ENCODE measurements around the gene ZNF385D. TPM values are rescaled to one million over a fixed set of nuclear protein-coding genes. Genes with fewer than 3 reads are reported as not detected.

ZNF385D gene
- total RNA-seq, 1 donor from 2014 or later: 42.9 TPM

DNA sequence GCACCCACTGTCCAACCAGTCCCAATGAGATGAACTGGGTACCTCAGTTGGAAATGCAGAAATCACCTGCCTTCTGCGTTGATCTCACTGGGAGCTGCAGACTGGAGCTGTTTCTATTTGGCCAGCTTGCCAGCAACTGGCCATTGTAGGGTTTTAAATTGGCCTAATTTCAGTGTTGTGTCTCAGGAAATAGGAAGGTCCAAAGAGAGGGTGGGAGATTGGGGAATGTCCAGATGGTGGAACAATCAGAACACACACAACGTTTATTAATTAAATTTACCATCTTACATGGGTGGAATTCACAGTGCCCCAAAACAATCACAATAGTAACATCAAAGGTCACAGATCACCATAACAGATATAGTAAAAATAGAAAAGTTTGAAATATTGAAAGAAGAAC lies 189.5 kb downstream of the ZNF385D start:
- H3K4me1 Mint-ChIP-seq (ENCODE audit: low read depth, unreplicated experiment): no peaks in the 10 kb centered on the region
- no peaks in the 10 kb centered on the region for H3K27me3 Mint-ChIP-seq (ENCODE audit: unreplicated experiment)
- TF ChIP-seq, protein P1, sequence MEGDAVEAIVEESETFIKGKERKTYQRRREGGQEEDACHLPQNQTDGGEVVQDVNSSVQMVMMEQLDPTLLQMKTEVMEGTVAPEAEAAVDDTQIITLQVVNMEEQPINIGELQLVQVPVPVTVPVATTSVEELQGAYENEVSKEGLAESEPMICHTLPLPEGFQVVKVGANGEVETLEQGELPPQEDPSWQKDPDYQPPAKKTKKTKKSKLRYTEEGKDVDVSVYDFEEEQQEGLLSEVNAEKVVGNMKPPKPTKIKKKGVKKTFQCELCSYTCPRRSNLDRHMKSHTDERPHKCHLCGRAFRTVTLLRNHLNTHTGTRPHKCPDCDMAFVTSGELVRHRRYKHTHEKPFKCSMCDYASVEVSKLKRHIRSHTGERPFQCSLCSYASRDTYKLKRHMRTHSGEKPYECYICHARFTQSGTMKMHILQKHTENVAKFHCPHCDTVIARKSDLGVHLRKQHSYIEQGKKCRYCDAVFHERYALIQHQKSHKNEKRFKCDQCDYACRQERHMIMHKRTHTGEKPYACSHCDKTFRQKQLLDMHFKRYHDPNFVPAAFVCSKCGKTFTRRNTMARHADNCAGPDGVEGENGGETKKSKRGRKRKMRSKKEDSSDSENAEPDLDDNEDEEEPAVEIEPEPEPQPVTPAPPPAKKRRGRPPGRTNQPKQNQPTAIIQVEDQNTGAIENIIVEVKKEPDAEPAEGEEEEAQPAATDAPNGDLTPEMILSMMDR (IDR thresholded peaks at IDR 0.05; ENCODE audit: partially characterized antibody, unreplicated experiment): no peak
- H3K4me3 Mint-ChIP-seq (ENCODE audit: unreplicated experiment): no peak overlapping the region
- H3K27ac Mint-ChIP-seq (ENCODE audit: unreplicated experiment): no peak overlapping the region
- H3K9me3 Mint-ChIP-seq (ENCODE audit: unreplicated experiment): no peaks in the 10 kb centered on the region
- no peak for DNase-seq
- H3K36me3 Mint-ChIP-seq (ENCODE audit: unreplicated experiment): peaks cover 22% of the 10 kb centered on the region

DNA sequence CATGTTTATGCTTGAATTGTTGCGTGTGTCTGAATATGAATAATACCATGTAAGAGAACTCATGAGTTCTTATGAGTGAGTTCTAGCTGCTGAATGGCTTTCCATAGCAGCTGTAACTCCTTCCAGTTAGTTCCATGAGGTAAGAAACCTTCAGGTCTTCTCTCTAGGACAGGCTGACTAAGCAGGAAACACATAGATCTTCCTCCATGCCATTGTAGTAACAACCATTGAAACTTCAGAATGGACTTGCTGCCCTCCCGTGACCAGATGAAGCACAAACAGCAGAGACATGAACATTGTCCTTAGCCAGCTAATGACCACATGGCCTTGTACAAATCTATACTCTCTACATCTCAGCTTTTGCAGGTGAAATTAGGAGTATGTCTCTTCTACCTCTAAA lies 200.0 kb downstream of the ZNF385D start:
- no peak overlapping the region for H3K4me3 Mint-ChIP-seq (ENCODE audit: unreplicated experiment)
- H3K4me1 Mint-ChIP-seq (ENCODE audit: low read depth, unreplicated experiment): no peaks in the 10 kb centered on the region

DNA sequence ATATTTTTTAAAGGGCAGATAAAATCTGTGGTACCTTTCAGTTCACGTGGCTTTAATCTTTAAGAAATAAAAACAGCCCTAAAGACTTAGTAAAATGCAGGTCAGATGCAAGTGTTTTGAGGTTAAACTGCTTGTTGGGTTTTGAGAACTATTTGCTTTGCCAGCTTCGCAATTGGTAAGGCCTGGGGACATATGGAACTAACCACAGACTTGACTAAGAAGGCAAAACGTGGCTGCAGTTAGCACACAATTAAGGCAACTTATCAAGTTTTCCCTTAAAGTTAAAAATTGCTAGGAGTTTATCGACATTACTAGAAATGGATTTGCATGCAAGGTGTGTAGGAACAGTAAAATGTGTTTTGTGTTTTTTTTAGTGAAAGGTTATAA lies 206.9 kb downstream of the ZNF385D start:
- peaks cover 1% of the 10 kb centered on the region for H3K9me3 Mint-ChIP-seq (ENCODE audit: unreplicated experiment)
- H3K4me3 Mint-ChIP-seq (ENCODE audit: unreplicated experiment): no peak overlapping the region
- no peaks in the 10 kb centered on the region for H3K4me1 Mint-ChIP-seq (ENCODE audit: low read depth, unreplicated experiment)
- TF ChIP-seq, protein P1 (IDR thresholded peaks at IDR 0.05; ENCODE audit: partially characterized antibody, unreplicated experiment): no peak
- no peaks in the 10 kb centered on the region for H3K36me3 Mint-ChIP-seq (ENCODE audit: unreplicated experiment)
- DNase-seq: no peak
- no peak overlapping the region for H3K27ac Mint-ChIP-seq (ENCODE audit: unreplicated experiment)
- no peaks in the 10 kb centered on the region for H3K27me3 Mint-ChIP-seq (ENCODE audit: unreplicated experiment)

More for the DNA sequence above, 200.0 kb downstream of the ZNF385D start:
- Mint-ChIP-seq H3K36me3 (ENCODE audit: unreplicated experiment) (no peaks in the 10 kb centered on the region), H3K27me3 (ENCODE audit: unreplicated experiment) (no peaks in the 10 kb centered on the region), H3K27ac (ENCODE audit: unreplicated experiment) (no peak overlapping the region), H3K9me3 (ENCODE audit: unreplicated experiment) (no peaks in the 10 kb centered on the region)
- no peak for DNase-seq
- TF ChIP-seq, protein P1 (IDR thresholded peaks at IDR 0.05; ENCODE audit: partially characterized antibody, unreplicated experiment): no peak

DNA sequence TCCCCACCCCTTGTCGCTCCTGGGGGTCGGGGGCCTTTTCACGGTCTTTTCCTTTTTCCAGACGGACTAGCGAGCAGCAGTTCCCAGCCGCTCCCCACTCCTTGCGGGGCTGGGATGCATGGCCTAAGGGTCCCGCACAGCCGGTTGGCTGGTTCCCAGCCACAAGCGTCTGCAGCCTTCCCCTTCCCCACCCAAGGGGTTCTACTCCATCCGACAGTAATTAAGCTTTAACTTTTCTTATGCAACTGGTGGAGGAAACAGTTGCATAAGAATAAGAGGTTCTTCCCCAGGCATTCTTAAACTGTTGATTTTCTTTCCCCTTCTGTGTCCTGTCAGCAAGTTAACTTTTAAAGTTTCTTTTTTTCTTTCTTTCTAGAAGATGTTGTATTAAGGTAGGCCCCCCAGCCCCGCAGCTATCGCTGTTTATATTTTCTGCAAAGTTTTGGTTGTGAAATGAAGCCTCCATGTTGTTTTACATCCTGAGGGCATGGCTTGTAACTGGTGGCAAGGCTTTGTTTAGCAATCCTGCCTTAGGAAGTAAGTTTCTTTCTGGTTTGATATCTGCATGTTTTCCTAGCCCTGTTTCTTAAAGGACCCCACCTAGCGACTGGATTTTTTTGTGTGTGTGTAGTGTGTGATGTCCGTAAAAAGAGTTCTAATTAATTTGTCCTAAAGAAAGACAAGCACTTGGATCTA lies 207.5 kb downstream of the ZNF385D start:
- Mint-ChIP-seq H3K4me3 (ENCODE audit: unreplicated experiment) (no peak overlapping the region), H3K27me3 (ENCODE audit: unreplicated experiment) (no peaks in the 10 kb centered on the region), H3K9me3 (ENCODE audit: unreplicated experiment) (peaks cover 1% of the 10 kb centered on the region), H3K36me3 (ENCODE audit: unreplicated experiment) (no peaks in the 10 kb centered on the region), H3K27ac (ENCODE audit: unreplicated experiment) (no peak overlapping the region), H3K4me1 (ENCODE audit: low read depth, unreplicated experiment) (no peaks in the 10 kb centered on the region)
- DNase-seq: no peak
- TF ChIP-seq, protein P1 (IDR thresholded peaks at IDR 0.05; ENCODE audit: partially characterized antibody, unreplicated experiment): no peak

DNA sequence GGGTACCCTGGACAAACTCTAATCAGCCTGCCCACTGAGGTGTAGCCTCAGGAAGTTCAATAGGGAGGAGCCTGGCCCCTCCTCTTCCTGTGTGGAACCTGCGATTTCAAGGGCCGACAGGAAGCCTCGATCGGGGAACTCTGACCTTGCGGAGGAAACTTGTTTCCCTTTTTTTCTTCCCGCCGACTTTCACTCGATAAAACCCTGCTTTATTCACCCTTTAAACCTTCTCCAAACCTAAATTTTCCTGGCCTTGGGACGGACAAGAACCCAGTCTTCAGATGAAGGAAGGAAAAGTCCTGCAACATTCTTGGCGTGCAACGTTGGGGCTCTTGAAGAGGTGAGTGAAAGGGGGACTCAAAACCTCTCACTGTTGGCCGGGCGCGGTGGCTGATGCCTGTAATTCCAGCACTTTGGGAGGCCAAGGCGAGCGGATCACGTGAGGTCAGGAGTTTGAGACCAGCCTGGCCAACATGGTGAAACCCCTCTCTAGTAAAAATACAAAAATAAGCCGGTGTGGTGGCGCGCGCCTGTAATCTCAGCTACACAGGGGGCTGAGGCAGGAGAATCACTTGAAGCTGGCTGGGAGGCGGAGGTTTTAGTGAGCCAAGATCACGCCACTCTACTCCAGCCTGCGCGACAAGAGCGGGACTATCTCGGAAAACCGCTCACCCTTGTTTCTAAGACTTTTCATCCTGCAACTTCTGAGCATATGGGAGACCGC lies 208.2 kb downstream of the ZNF385D start:
- H3K27me3 Mint-ChIP-seq (ENCODE audit: unreplicated experiment): no peaks in the 10 kb centered on the region
- TF ChIP-seq, protein P1 (IDR thresholded peaks at IDR 0.05; ENCODE audit: partially characterized antibody, unreplicated experiment): no peak
- H3K36me3 Mint-ChIP-seq (ENCODE audit: unreplicated experiment): no peaks in the 10 kb centered on the region
- H3K9me3 Mint-ChIP-seq (ENCODE audit: unreplicated experiment): peaks cover 1% of the 10 kb centered on the region
- no peak overlapping the region for H3K4me3 Mint-ChIP-seq (ENCODE audit: unreplicated experiment)
- H3K27ac Mint-ChIP-seq (ENCODE audit: unreplicated experiment): no peak overlapping the region
- DNase-seq: no peak
- no peaks in the 10 kb centered on the region for H3K4me1 Mint-ChIP-seq (ENCODE audit: low read depth, unreplicated experiment)

All from glutamatergic neuron (in vitro differentiated cells).